ENCODE results near the gene ELL.

Gene ELL

GRCh38 chr19:18518639-18519038 lies 3.2 kb downstream of the ELL start:
- Histone ChIP-seq H3K9me3 (ENCODE audit: control insufficient read depth in 1 of 2, low read length in 2 of 2) (no peaks in the 10 kb centered on the region), H3K36me3 (ENCODE audit: control insufficient read depth in 1 of 2, insufficient read depth in 2 of 2, low read length in 2 of 2) (no peaks in the 10 kb centered on the region), H3K9ac (ENCODE audit: low read depth in 1 of 2, low read length in 2 of 2) (no peak overlapping the region), H3K4me3 (ENCODE audit: low read depth in 1 of 2, low read length in 2 of 2) (no peak overlapping the region), H3K27me3 (ENCODE audit: control insufficient read depth in 1 of 2, insufficient read depth in 2 of 2, low read length in 2 of 2) (no peaks in the 10 kb centered on the region), H3K4me1 (ENCODE audit: control insufficient read depth in 1 of 2, insufficient read depth in 2 of 2, low read length in 2 of 2) (peaks cover 30 to 51% of the 10 kb centered on the region in 2 donors), H3K27ac (ENCODE audit: low read depth, low read length) (no peak overlapping the region)

- Histone ChIP-seq H3K9ac (ENCODE audit: low read depth in 1 of 2, low read length in 2 of 2) (no peak overlapping the region), H3K4me3 (ENCODE audit: low read depth in 1 of 2, low read length in 2 of 2) (no peak overlapping the region), H3K36me3 (ENCODE audit: control insufficient read depth in 1 of 2, insufficient read depth in 2 of 2, low read length in 2 of 2) (no peaks in the 10 kb centered on the region), H3K4me1 (ENCODE audit: control insufficient read depth in 1 of 2, insufficient read depth in 2 of 2, low read length in 2 of 2) (peaks cover 30 to 56% of the 10 kb centered on the region in 2 donors), H3K27me3 (ENCODE audit: control insufficient read depth in 1 of 2, insufficient read depth in 2 of 2, low read length in 2 of 2) (no peaks in the 10 kb centered on the region), H3K9me3 (ENCODE audit: control insufficient read depth in 1 of 2, low read length in 2 of 2) (no peaks in the 10 kb centered on the region), H3K27ac (ENCODE audit: low read depth, low read length) (no peak overlapping the region)
These were observed 4.3 kb downstream of the ELL start for GRCh38 chr19:18517606-18518005.

- H3K9ac ChIP-seq (ENCODE audit: low read depth in 1 of 2, low read length in 2 of 2): no peak overlapping the region
- H3K4me1 ChIP-seq (ENCODE audit: control insufficient read depth in 1 of 2, insufficient read depth in 2 of 2, low read length in 2 of 2): peaks cover 30 to 56% of the 10 kb centered on the region in 2 donors
- no peak overlapping the region for H3K27ac ChIP-seq (ENCODE audit: low read depth, low read length)
- H3K27me3 ChIP-seq (ENCODE audit: control insufficient read depth in 1 of 2, insufficient read depth in 2 of 2, low read length in 2 of 2): no peaks in the 10 kb centered on the region
- no peak overlapping the region for H3K4me3 ChIP-seq (ENCODE audit: low read depth in 1 of 2, low read length in 2 of 2)
- no peaks in the 10 kb centered on the region for H3K36me3 ChIP-seq (ENCODE audit: control insufficient read depth in 1 of 2, insufficient read depth in 2 of 2, low read length in 2 of 2)
- no peaks in the 10 kb centered on the region for H3K9me3 ChIP-seq (ENCODE audit: control insufficient read depth in 1 of 2, low read length in 2 of 2)
These were observed 5.9 kb downstream of the ELL start for GRCh38 chr19:18515959-18516358.

- no peaks in the 10 kb centered on the region for H3K27me3 ChIP-seq (ENCODE audit: control insufficient read depth in 1 of 2, insufficient read depth in 2 of 2, low read length in 2 of 2)
- H3K27ac ChIP-seq (ENCODE audit: low read depth, low read length): peak overlapping the region; percentile 64
- no peaks in the 10 kb centered on the region for H3K9me3 ChIP-seq (ENCODE audit: control insufficient read depth in 1 of 2, low read length in 2 of 2)
- H3K36me3 ChIP-seq (ENCODE audit: control insufficient read depth in 1 of 2, insufficient read depth in 2 of 2, low read length in 2 of 2): no peaks in the 10 kb centered on the region
- H3K4me3 ChIP-seq (ENCODE audit: low read depth in 1 of 2, low read length in 2 of 2): peak overlapping the region in 1 of 2 donors; percentile 23
- peak overlapping the region; percentile 36 to 60 for H3K9ac ChIP-seq (ENCODE audit: low read depth in 1 of 2, low read length in 2 of 2)
- peaks cover 27 to 60% of the 10 kb centered on the region in 2 donors for H3K4me1 ChIP-seq (ENCODE audit: control insufficient read depth in 1 of 2, insufficient read depth in 2 of 2, low read length in 2 of 2)
These were observed 6.8 kb downstream of the ELL start for GRCh38 chr19:18514800-18515682.

GRCh38 chr19:18513868-18514267 lies 8.0 kb downstream of the ELL start:
- no peak overlapping the region for H3K4me3 ChIP-seq (ENCODE audit: low read depth in 1 of 2, low read length in 2 of 2)
- no peaks in the 10 kb centered on the region for H3K27me3 ChIP-seq (ENCODE audit: control insufficient read depth in 1 of 2, insufficient read depth in 2 of 2, low read length in 2 of 2)
- no peaks in the 10 kb centered on the region for H3K36me3 ChIP-seq (ENCODE audit: control insufficient read depth in 1 of 2, insufficient read depth in 2 of 2, low read length in 2 of 2)
- peaks cover 27 to 54% of the 10 kb centered on the region in 2 donors for H3K4me1 ChIP-seq (ENCODE audit: control insufficient read depth in 1 of 2, insufficient read depth in 2 of 2, low read length in 2 of 2)
- H3K9me3 ChIP-seq (ENCODE audit: control insufficient read depth in 1 of 2, low read length in 2 of 2): no peaks in the 10 kb centered on the region
- no peak overlapping the region for H3K9ac ChIP-seq (ENCODE audit: low read depth in 1 of 2, low read length in 2 of 2)
- no peak overlapping the region for H3K27ac ChIP-seq (ENCODE audit: low read depth, low read length)

- H3K27ac ChIP-seq (ENCODE audit: low read depth, low read length): no peak overlapping the region
- no peak overlapping the region for H3K9ac ChIP-seq (ENCODE audit: low read depth in 1 of 2, low read length in 2 of 2)
- H3K4me1 ChIP-seq (ENCODE audit: control insufficient read depth in 1 of 2, insufficient read depth in 2 of 2, low read length in 2 of 2): peaks cover 49 to 64% of the 10 kb centered on the region in 2 donors
These were observed 11.7 kb downstream of the ELL start for GRCh38 chr19:18510216-18510615.

GRCh38 chr19:18508585-18508984 lies 13.3 kb downstream of the ELL start:
- no peaks in the 10 kb centered on the region for H3K27me3 ChIP-seq (ENCODE audit: control insufficient read depth in 1 of 2, insufficient read depth in 2 of 2, low read length in 2 of 2)
- peak overlapping the region in 1 of 2 donors; percentile 0 for H3K9ac ChIP-seq (ENCODE audit: low read depth in 1 of 2, low read length in 2 of 2)

More at GRCh38 chr19:18510216-18510615, 11.7 kb downstream of the ELL start:
- Histone ChIP-seq H3K27me3 (ENCODE audit: control insufficient read depth in 1 of 2, insufficient read depth in 2 of 2, low read length in 2 of 2) (no peaks in the 10 kb centered on the region), H3K36me3 (ENCODE audit: control insufficient read depth in 1 of 2, insufficient read depth in 2 of 2, low read length in 2 of 2) (no peaks in the 10 kb centered on the region), H3K9me3 (ENCODE audit: control insufficient read depth in 1 of 2, low read length in 2 of 2) (no peaks in the 10 kb centered on the region), H3K4me3 (ENCODE audit: low read depth in 1 of 2, low read length in 2 of 2) (no peak overlapping the region)

GRCh38 chr19:18507727-18508440 lies 14.0 kb downstream of the ELL start:
- H3K4me1 ChIP-seq (ENCODE audit: control insufficient read depth in 1 of 2, insufficient read depth in 2 of 2, low read length in 2 of 2): peaks cover 63 to 72% of the 10 kb centered on the region in 2 donors
- H3K27me3 ChIP-seq (ENCODE audit: control insufficient read depth in 1 of 2, insufficient read depth in 2 of 2, low read length in 2 of 2): no peaks in the 10 kb centered on the region
- H3K9ac ChIP-seq (ENCODE audit: low read depth in 1 of 2, low read length in 2 of 2): peak overlapping the region; percentile 50 to 54
- peak overlapping the region; percentile 10 to 43 for H3K4me3 ChIP-seq (ENCODE audit: low read depth in 1 of 2, low read length in 2 of 2)
- no peaks in the 10 kb centered on the region for H3K9me3 ChIP-seq (ENCODE audit: control insufficient read depth in 1 of 2, low read length in 2 of 2)
- H3K27ac ChIP-seq (ENCODE audit: low read depth, low read length): peak overlapping the region; percentile 27
- H3K36me3 ChIP-seq (ENCODE audit: control insufficient read depth in 1 of 2, insufficient read depth in 2 of 2, low read length in 2 of 2): no peaks in the 10 kb centered on the region

More at GRCh38 chr19:18508585-18508984, 13.3 kb downstream of the ELL start:
- Histone ChIP-seq H3K4me1 (ENCODE audit: control insufficient read depth in 1 of 2, insufficient read depth in 2 of 2, low read length in 2 of 2) (peaks cover 56 to 70% of the 10 kb centered on the region in 2 donors), H3K27ac (ENCODE audit: low read depth, low read length) (no peak overlapping the region), H3K36me3 (ENCODE audit: control insufficient read depth in 1 of 2, insufficient read depth in 2 of 2, low read length in 2 of 2) (no peaks in the 10 kb centered on the region), H3K4me3 (ENCODE audit: low read depth in 1 of 2, low read length in 2 of 2) (no peak overlapping the region), H3K9me3 (ENCODE audit: control insufficient read depth in 1 of 2, low read length in 2 of 2) (no peaks in the 10 kb centered on the region)

- no peaks in the 10 kb centered on the region for H3K9me3 ChIP-seq (ENCODE audit: control insufficient read depth in 1 of 2, low read length in 2 of 2)
- peak overlapping the region; percentile 50 to 54 for H3K9ac ChIP-seq (ENCODE audit: low read depth in 1 of 2, low read length in 2 of 2)
- peak overlapping the region; percentile 27 for H3K27ac ChIP-seq (ENCODE audit: low read depth, low read length)
- peak overlapping the region; percentile 10 to 43 for H3K4me3 ChIP-seq (ENCODE audit: low read depth in 1 of 2, low read length in 2 of 2)
- no peaks in the 10 kb centered on the region for H3K36me3 ChIP-seq (ENCODE audit: control insufficient read depth in 1 of 2, insufficient read depth in 2 of 2, low read length in 2 of 2)
- no peaks in the 10 kb centered on the region for H3K27me3 ChIP-seq (ENCODE audit: control insufficient read depth in 1 of 2, insufficient read depth in 2 of 2, low read length in 2 of 2)
- peaks cover 68 to 76% of the 10 kb centered on the region in 2 donors for H3K4me1 ChIP-seq (ENCODE audit: control insufficient read depth in 1 of 2, insufficient read depth in 2 of 2, low read length in 2 of 2)
These were observed 14.7 kb downstream of the ELL start for GRCh38 chr19:18507021-18507726.
